OCI-M2 (cell line): ENCODE data around the gene CPAMD8.
"Not testable (repeated sequence)": the region's sequence is repeated elsewhere in the genome, so short reads cannot be mapped to it uniquely, and the experiment has no call there.

Experiments used
- DNase-seq: peaks from one replicate; lab custom pipeline; 2025; ENCODE audit not compliant: unreplicated experiment; lab: John Stamatoyannopoulos, UW

Gene CPAMD8

DNA sequence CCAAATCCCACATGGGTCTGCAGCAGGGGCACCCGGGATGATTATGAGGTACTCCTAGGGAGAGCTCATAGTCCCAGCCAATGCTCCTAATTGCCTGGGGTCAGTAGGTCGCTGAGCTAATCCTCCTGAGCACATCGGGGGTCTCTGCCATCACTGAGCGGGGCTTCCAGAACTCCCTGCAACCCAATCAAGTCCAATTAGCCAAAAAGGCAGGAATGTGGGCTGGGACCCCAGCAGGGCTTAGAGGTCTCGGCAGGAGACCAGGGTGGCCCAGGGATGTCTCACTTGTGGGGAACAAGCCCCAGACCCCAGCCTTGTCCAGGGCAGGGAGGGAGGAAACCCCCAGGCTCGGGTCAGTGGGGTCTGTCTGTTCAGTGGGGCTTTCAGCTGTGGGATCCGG is 17.1 kb upstream of the CPAMD8 start:
- DNase-seq: no peak

DNA sequence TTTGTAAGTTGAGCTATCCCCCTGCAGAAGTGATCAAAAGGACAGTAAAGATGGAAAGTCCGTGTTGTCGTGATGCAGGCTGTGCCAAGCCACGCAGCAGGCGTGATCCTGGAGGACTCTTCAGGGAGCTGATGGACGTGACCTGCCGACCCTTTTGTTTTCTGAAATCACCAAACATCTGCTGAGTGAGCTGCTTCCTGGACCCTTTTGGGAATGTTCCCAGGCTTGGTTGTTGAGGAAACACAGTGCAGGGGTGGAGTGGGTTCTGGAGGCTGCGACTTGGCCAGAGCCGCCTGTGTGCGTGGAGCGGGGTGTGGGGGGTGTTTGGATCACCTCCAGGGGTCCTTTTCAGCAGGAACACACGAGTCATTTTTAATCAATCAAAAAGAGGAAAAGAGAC is 15.4 kb upstream of the CPAMD8 start:
- DNase-seq: no peak

DNA sequence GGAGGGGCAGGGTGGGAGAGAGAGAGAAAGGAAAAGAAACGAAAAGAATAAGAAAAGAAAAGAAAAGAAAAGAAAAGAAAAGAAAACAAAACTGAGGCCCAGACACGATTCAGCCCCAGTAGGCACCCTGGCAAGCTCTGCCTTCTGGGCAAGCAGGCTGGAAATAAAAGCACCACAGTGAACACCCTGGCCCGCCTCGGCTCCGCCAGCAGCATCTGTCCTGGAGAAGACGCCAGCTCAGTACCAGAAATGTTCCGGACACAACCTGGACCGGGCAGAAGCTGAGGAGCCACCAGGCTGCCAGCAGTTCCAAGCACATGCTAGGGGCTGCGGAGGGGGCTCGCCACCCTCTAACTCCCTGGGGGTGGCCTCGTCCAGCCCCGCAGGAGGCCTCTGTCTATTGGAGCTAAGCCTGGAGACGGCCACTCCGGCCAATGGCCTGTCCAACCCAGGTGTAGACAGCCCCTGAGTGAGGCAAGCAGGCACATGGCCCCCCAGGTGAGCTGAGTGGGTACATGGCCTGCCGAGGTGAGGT is 11.4 kb upstream of the CPAMD8 start:
- DNase-seq: no peak

DNA sequence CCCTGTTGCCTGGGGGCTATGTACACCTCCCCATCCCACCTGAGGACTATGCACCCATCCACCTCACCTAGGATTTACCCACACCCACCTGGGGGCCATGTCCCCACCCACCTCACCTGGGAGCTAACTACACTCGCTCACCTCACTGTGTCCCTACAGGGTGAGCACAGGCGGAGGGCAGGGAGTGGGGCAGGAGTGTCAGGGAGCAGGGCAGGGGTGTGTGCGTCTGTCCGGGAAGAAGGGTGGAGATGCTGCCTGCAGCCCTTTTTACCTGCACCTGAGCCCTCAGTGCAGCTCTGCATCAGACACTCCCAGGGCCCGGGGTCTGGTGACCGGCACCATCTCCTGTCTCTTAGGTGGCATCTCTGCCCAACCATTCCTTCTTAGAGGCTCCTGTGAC is 10.6 kb upstream of the CPAMD8 start:
- DNase-seq: no peak

DNA sequence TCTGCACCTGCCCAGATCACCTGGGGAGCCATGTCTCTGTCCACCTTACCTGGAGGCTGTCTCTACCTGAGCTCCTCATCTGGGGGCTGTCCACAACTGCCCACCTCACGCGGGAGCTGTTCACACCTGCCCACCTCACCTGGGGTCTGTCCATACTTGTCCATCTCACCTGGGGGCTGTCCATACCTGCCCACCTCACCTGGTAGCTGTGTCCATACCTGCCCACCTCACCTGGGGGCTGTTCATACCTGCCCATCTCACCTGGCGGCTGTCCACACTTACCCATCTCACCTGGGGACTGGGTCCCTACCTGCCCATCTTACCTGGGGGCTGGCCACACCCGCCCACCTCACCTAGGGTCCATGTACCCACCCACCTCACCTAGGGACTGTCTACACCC is 10.0 kb upstream of the CPAMD8 start:
- DNase-seq: no peak

DNA sequence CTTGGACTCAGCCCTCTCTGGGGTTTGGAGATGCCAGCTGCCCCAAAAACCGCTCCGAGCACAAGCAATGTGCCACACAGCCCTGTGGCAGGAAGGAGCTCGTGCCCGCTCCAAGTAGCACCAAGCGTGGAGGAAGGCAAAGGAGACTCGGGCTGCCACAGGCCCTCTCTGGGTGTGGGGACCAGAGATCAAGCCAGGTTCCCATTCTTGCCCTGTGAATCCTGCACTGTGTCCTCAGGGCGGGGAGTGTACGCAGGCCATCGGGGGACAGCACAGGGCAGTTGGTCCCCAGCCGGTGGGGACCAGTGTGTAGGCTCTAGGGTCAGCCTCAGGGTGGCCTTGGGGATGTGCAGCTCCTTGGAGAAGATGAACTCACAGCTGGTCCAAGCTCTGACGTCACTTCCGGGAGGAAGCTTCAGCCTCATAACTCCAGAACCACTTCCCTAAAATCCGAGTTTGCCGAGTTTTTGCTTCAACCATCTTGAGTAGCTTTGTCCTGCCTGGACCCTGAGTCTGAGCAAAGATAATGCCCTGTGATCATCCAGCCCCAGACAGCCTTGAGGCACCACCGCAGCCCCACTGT is 9.3 kb upstream of the CPAMD8 start:
- DNase-seq: no peak

DNA sequence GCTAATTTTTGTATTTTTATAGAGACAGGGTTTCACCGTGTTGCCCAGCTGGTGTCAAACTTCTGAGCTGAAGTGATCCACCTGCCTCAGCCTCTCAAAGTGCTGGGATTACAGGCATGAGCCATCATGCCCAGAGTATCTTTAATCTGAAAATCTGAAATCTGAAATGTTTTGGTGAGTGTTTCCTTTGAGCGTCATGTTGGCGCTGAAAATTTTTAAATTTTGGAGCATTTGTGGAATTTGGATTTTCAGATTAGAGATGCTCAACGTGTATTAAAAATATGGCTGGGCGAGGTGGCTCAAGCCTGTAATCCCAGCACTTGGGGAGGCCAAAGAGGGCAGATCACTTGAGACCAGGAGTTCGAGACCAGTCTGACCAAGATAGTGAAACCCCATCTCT is 5.1 kb upstream of the CPAMD8 start:
- no peak for DNase-seq

DNA sequence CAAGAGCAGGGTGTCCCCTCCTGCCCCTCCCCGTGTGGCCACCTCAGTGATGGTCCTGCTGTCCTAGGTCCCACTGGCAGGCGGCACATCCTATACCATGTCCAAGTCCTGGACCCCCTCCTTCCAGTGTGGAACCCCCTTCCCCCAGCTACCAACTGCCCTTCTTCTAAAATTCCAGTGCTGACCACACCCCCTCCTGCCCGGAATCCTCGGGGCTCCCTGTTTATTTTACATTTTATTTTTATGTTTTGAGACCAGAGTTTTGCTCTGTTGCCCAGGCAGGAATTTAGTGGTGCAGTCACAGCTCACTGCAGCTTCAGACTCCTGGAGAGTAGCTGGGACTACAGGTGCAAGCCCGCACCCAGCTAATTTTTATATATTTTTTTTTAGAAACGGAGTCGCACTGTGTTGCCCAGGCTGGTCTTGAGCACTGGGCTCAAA is 945 bp upstream of the CPAMD8 start:
- DNase-seq: no peak

DNA sequence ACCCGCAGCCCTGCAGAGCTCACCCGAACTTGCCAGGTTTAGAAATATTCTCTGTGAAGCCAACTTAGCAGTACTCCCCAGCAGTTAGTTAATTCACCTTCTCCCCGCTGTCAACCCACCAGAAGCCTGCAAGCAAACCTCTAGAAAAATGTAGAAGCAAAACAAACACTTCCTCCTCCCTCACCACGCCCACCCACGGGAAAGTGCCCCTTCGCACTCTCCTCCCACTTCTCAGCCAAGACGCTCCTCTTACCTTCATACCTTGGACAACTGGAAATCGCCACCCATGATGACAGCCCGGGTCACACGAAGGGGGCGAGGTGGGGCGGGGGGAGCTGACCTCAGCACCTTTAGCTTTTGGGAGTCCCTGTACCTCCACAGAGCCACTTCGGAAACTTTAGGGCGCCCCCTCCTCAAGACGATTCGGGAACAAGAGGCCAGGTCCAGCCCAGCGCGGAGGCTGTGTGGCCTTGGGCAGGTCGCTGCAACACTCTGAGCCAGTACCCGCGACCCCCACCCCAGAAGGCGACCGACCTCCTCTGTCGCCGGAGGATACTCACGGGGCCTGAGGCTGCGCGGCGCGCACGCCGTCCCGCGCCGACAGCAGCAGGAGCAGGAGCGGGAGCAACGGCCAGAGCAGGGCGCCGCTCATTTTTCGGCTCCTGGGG is 485 bp downstream of the CPAMD8 start:
- DNase-seq: peak; percentile 40

DNA sequence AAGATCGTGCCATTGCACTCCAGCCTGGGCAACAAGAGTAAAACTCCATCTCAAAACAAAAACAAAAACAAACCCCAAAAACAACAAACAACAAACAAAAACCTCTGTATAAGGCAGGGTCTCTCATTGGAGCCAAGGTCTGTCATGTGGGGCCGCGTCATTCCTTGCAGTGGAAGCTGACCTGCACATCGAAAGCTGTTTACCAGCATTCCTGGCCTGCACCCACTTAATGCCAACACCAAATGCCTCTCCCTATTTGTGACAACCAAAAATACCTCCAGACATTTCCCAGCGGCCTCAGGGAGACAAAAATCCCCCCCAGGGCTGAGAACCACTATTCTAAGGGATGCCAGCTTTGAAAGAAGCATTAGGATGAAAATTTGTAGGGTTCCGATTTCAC is 1.2 kb downstream of the CPAMD8 start:
- no peak for DNase-seq

DNA sequence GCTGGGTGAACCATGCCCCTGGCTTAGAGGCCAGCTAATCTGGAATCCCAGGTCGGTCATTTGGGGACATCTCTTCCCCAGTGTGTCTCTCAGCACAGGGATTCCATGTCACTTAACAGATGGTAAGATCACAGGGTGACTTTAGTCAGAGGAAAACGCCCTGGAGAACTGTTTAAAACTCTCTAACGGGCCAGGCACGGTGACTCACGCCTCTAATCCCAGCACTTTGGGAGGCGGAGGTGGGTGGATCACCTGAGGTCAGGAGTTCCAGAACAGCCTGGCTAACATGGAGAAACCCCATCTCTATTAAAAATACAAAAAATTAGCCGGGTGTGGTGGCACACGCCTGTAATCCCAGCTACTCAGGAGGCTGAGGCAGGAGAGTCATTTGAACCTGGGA is 1.7 kb downstream of the CPAMD8 start:
- DNase-seq: not testable (repeated sequence)

DNA sequence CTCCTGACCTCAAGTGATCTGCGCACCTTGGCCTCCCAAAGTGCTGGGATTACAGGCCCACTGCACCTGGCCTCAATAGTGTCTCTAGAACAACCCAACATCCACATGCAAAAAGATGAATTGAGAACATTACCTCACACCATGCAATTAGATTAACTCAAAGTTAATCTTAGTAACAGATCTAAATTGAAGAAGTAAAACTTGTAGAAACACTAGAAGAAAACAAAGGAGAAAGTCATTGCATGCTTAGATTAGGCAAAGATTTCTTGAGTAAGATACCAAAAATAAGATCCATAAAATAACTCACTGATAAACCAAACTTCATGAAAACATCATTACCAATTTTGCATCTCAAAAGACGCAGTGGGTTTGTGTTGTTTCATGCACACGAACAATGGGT is 2.8 kb downstream of the CPAMD8 start:
- no peak for DNase-seq

DNA sequence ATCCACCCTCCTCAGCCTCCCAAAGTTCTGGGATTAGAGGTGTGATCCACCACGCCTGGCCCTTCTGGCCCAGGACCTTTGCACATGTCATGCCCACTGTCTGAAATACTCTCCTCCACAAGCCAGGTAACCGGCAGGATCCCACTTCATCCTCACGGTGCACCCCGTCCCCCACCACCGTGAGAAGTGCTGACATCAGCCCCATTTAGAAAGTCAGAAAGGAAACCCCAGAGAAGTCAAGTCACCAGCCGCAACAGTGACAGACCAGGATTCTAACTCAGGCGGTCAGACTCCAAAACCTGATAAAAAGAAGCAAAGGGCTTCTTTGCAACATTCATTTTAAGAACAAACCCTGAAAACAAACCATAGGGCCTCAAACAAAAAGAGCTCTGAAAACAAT is 3.9 kb downstream of the CPAMD8 start:
- no peak for DNase-seq

DNA sequence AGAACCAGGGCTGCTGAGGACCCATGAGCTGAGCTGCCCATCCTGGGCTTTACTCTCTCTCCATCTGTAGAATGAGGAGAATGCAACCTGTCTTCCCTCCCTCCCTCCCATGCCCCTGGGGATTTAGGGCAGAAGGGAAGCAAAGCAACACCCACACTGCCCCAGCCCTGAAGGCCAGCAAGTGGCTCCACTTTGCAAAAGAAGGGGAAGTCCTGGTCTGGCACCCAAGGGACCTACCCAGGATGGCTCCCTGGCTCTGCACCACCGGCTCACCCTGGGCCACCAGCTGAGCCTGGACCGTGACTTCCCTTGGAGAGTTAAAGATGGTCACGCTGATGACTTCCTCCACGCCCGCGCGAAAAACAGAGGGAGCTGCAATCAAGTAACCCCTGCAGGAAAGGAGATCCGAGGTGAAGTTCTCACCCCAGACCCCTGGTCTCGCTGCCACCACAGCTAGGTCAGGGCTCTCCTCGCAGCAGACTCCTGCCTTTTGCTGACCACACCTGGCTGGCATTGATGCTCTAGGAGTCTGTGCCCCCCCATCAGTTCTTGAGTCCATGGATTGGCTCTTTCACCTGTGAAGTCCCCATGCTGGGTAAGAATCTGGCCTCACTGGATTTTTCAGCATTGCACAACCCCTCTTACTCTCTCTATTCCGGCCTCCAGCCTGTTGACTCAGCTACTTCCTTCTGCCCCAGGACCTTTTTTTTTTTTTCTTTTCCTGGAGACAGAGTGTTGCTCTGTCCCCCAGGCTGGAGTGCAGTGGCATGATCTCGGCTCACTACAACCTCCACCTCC is 4.6 kb downstream of the CPAMD8 start:
- no peak for DNase-seq

DNA sequence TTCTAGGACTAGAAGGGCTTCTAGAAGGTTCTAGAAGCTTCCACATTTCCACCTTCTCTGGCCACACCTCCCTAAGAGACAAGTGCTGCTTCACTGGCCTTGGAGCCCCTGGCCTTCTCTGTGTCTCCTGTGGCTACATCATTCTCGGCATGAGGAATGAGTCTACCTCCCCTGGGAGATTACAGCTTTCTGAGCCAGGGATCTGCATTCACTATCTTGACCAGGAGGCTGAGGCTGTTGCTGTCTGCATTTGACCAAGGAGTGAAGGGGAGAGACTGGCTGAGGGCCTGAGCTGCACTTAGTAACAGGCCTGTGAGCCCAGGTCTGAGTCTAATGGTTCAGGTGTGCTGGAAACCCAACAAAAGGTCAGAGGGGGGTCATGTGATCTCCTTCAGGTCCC is 5.3 kb downstream of the CPAMD8 start:
- DNase-seq: no peak

DNA sequence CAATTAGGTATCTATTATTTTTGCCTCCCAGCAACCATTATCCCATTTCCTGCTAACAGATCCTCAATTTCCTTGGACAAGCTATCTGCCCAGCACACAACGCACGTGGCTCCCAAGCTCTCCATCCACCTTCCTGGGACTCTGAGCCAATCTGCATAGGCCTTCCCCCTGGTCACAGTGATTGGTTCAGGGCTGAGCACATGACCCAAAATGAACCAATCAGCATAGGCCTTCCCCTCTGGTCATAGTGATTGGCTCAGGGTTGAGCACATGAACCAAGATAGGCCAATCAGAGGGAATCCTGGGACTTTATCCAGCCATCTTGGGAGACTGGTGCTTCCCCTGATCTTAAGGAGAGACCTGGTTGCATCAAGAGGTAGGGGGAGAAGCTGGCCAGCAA is 5.8 kb downstream of the CPAMD8 start:
- no peak for DNase-seq

DNA sequence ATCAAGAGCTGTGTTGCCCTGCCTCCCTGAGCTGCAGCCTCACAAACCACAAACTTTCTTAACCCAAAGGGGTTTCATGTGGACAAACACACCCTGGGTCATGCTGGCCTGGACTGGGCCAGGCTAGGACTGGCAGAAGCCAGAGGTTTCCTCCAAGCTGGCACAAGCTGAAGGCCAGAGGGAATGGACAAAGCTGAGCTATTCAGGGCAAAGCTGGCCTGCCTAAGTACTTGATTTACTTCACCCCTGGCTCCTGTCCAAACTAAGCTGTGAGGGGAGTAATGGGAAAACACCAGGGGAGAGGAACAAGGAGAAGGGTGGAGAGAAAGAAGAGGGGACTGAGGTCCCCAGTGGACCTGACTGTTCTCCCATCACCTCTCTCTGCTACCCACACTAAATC is 6.2 kb downstream of the CPAMD8 start:
- no peak for DNase-seq

DNA sequence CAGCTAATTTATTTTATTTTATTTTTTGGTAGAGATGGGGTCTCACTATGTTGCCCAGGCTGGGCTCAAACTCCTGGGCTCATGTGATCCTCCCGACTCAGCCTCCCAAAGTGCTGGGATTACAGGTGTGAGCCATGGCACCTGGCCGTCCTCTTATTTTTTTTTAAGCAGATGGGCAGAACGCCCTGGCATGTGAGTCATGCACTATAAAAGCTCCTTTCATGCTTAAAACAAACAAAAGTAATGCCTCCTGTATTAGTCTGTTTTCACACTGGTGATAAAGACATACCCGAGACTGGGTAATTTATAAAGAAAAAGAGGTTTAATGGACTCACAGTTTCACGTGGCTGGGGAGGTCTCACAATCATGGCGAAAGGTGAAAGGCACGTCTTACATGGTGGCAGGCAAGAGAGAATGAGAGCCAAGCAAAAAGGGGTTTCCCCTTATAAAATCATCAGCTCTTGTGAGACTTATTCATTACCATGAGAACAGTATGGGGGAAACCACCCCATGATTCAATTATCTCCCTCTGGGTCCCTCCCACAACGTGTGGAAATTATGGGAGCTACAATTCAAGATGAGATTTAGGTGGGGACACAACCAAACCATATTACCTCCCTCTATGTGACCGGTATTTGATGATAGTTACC is 12.3 kb downstream of the CPAMD8 start:
- not testable (repeated sequence) for DNase-seq

DNA sequence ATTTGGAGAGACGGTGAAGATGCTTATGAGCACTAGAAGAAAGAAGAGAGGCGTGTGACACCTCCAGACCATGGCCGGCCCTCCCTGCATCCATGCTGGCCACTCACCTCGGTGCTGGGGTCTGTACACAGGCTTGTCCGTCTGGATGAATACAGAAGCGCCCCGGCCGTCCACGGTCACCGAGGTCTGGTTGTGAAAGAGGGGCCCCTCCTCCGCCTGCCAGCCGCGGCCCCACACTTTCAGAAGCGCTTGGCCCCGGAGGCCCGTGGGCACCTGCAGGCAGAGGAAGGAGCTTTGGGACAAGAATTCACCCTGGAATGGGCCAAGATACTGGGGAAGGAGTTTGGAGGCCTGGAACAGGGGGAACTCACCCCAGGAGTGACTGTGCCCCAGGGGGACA is 15.1 kb downstream of the CPAMD8 start:
- no peak for DNase-seq

DNA sequence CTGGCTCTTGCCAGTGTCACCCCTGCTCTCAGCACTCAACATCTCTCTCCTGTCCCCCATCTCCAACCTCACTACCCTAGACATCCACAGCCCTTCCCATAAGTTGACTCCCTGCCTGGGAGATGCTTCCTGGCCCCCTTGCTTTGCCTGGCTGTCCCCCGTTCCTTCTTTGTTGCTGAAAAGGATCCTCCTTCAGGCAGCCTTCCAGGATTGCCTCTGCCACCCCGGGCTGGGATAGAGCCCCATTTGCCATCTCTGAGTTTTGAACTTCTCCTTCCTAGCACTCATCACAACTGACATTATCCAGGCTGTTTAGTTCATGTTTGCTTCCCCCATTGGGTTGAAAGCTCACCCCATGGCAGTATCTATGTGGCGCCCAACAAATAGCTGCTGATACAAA is 20.0 kb downstream of the CPAMD8 start:
- no peak for DNase-seq

DNA sequence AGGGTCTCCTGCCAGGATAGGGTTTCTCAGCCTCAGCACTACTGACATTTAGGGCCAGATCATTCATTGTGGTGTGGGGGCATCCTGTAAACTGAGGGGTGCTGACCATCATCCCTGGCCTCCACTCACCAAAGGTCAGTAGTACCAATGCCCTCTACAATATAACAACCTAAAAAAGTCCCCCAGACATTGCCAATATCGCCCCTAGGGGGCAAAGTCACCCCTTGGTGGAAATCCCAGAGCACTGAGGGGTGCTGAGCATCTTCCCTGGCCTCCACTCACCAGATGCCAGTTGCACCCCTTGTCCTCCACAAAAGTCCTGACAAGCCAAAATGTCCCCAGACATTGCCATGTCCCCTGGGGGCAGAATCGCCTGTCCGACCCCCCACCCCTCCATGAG is 21.6 kb downstream of the CPAMD8 start:
- no peak for DNase-seq

DNA sequence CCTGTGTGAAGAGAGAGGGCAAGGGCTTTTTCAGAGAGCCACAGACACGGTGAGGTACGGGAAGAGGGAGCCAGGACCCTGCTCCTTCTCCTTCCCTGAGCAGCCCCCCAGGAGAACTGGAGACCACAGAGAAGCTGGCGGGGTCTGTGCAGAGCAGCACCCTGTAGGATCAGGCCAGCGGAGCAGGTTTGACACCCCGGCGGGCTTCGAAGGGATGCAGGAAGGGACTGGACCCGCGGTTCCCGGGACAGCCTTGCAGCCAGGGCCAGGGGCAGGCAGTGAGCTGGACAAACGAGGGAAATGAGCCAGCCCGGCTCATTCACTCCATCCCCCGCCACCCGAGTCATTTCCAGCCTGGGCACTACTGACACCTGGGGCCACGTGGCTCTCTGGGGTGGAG is 22.2 kb downstream of the CPAMD8 start:
- DNase-seq: no peak
